Endothelial cell of umbilical vein (primary cell): ENCODE measurements around the gene NAV2.

ENCODE experiments used
- EZH2 ChIP-seq: IDR thresholded peaks from 2 replicates; pipeline ENCODE4 v1.6.1; 2012; ENCODE audit warnings: borderline replicate concordance, low read depth, mild to moderate bottlenecking, moderate library complexity, low read length, inconsistent platforms; ENCODE audit not compliant: severe bottlenecking
- FOS ChIP-seq: IDR thresholded peaks from 2 replicates; pipeline ENCODE4 v1.6.1; 2011; ENCODE audit warnings: mild to moderate bottlenecking, low read length, moderate library complexity, borderline replicate concordance; ENCODE audit not compliant: insufficient read depth
- JUN ChIP-seq: IDR thresholded peaks from 2 replicates; pipeline ENCODE4 v1.6.1; 2011; ENCODE audit warnings: borderline replicate concordance, low read depth; ENCODE audit not compliant: insufficient read length, insufficient read depth
- MYC ChIP-seq: IDR thresholded peaks from one replicate; pipeline ENCODE4 v1.6.1; 2011; ENCODE audit warnings: mild to moderate bottlenecking, low read depth, low read length
- POLR2A ChIP-seq: IDR thresholded peaks from 2 replicates; pipeline ENCODE4 v1.6.1; 2012; ENCODE audit warnings: low read depth, mild to moderate bottlenecking, control low read depth, low read length
- POLR2AphosphoS5 ChIP-seq: IDR thresholded peaks from 2 replicates; pipeline ENCODE4 v1.6.1; 2012; ENCODE audit warnings: low read depth, mild to moderate bottlenecking, control low read depth, low read length, moderate library complexity; ENCODE audit not compliant: insufficient read depth
- TF ChIP-seq, protein P1 (sequence below): IDR thresholded peaks from 2 replicates; pipeline ENCODE4 v1.6.1; 2011; ENCODE audit not compliant: insufficient read depth, insufficient read length
- TF ChIP-seq, protein P2 (sequence below), 2 donors: IDR thresholded peaks; 1 replicate in 1 of 2; 2 replicates in 1 of 2; pipeline ENCODE4 v1.5.1; 2011; ENCODE audit warnings: low read length in 2 of 2, mild to moderate bottlenecking in 2 of 2, moderate library complexity in 2 of 2, control low read depth in 1 of 2, inconsistent platforms in 1 of 2, low read depth in 1 of 2; ENCODE audit not compliant: insufficient read depth in 1 of 2; ENCODE audit errors: extremely low read depth in 1 of 2

DNA sequence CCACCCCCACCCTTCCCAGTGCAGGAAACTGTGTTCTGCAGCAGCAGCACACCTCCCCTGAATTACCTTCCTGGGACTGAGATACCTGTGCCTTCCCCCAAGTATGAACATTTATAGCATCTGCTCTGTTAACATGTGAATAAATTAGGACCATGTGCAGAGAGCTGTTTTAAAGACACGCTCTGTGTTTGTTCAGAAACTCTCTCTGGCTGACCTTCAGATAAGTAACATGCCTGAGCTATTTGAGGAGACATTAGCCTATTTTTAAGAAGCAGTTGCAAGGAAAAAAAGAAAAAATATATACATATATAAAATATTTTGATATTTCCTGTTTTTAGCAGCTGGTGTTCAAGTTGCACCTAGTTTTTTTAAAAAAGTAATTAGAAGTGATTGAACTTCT is 5.4 kb downstream of the NAV2 start:
- TF ChIP-seq, protein P1, sequence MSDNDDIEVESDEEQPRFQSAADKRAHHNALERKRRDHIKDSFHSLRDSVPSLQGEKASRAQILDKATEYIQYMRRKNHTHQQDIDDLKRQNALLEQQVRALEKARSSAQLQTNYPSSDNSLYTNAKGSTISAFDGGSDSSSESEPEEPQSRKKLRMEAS, result no peak
- TF ChIP-seq, protein P2, sequence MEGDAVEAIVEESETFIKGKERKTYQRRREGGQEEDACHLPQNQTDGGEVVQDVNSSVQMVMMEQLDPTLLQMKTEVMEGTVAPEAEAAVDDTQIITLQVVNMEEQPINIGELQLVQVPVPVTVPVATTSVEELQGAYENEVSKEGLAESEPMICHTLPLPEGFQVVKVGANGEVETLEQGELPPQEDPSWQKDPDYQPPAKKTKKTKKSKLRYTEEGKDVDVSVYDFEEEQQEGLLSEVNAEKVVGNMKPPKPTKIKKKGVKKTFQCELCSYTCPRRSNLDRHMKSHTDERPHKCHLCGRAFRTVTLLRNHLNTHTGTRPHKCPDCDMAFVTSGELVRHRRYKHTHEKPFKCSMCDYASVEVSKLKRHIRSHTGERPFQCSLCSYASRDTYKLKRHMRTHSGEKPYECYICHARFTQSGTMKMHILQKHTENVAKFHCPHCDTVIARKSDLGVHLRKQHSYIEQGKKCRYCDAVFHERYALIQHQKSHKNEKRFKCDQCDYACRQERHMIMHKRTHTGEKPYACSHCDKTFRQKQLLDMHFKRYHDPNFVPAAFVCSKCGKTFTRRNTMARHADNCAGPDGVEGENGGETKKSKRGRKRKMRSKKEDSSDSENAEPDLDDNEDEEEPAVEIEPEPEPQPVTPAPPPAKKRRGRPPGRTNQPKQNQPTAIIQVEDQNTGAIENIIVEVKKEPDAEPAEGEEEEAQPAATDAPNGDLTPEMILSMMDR (IDR thresholded peaks at IDR 0.05; ENCODE audit: extremely low read depth in 1 of 2, insufficient read depth in 1 of 2, low read depth in 1 of 2, low read length in 2 of 2), result no peak
- no peak for TF ChIP-seq POLR2A
- no peak for TF ChIP-seq EZH2
- TF ChIP-seq JUN, result no peak
- no peak for TF ChIP-seq POLR2AphosphoS5
- TF ChIP-seq FOS, result no peak
- TF ChIP-seq MYC, result no peak
